Measurements from ENCODE around the gene SEMA4F.

Gene SEMA4F

GRCh38 chr2:74690571-74690970, 36.5 kb downstream of the SEMA4F start:
- peak; percentile 78 for TF ChIP-seq CTCF (IDR thresholded peaks at IDR 0.05; ENCODE audit: extremely low read depth, insufficient read depth, missing control alignments)
- in situ Hi-C loops (cut with MboI; ENCODE audit: low pct_unique_long_range_greater_than_20kb, low sequenced_read_pairs, unreplicated experiment): no loop called here
- DNase-seq (ENCODE audit: low spot score): peak; percentile 77

GRCh38 chr2:74691929-74692328, 37.9 kb downstream of the SEMA4F start:
- in situ Hi-C loops (cut with MboI; ENCODE audit: low pct_unique_long_range_greater_than_20kb, low sequenced_read_pairs, unreplicated experiment): no loop called here
- no peak for TF ChIP-seq CTCF (IDR thresholded peaks at IDR 0.05; ENCODE audit: extremely low read depth, insufficient read depth, missing control alignments)
- no peak for DNase-seq (ENCODE audit: low spot score)

GRCh38 chr2:74693213-74693612, 39.2 kb downstream of the SEMA4F start:
- in situ Hi-C loops (cut with MboI; ENCODE audit: low pct_unique_long_range_greater_than_20kb, low sequenced_read_pairs, unreplicated experiment): no loop called here
- no peak for DNase-seq (ENCODE audit: low spot score)
- TF ChIP-seq CTCF (IDR thresholded peaks at IDR 0.05; ENCODE audit: extremely low read depth, insufficient read depth, missing control alignments): no peak

- DNase-seq (ENCODE audit: low spot score): no peak
- in situ Hi-C loops (cut with MboI; ENCODE audit: low pct_unique_long_range_greater_than_20kb, low sequenced_read_pairs, unreplicated experiment): no loop called here
- TF ChIP-seq CTCF (IDR thresholded peaks at IDR 0.05; ENCODE audit: extremely low read depth, insufficient read depth, missing control alignments): no peak
Measured at GRCh38 chr2:74693668-74694067, 39.6 kb downstream of the SEMA4F start.

GRCh38 chr2:74694281-74694680, 40.2 kb downstream of the SEMA4F start:
- in situ Hi-C loops (cut with MboI; ENCODE audit: low pct_unique_long_range_greater_than_20kb, low sequenced_read_pairs, unreplicated experiment): no loop called here
- no peak for TF ChIP-seq CTCF (IDR thresholded peaks at IDR 0.05; ENCODE audit: extremely low read depth, insufficient read depth, missing control alignments)
- DNase-seq (ENCODE audit: low spot score): no peak

GRCh38 chr2:74695663-74696062, 41.6 kb downstream of the SEMA4F start:
- in situ Hi-C loops (cut with MboI; ENCODE audit: low pct_unique_long_range_greater_than_20kb, low sequenced_read_pairs, unreplicated experiment): no loop called here
- no peak for TF ChIP-seq CTCF (IDR thresholded peaks at IDR 0.05; ENCODE audit: extremely low read depth, insufficient read depth, missing control alignments)
- no peak for DNase-seq (ENCODE audit: low spot score)

GRCh38 chr2:74696829-74697228, 42.8 kb downstream of the SEMA4F start:
- in situ Hi-C loops (cut with MboI; ENCODE audit: low pct_unique_long_range_greater_than_20kb, low sequenced_read_pairs, unreplicated experiment): no loop called here

More at GRCh38 chr2:74696829-74697228, 42.8 kb downstream of the SEMA4F start:
- no peak for TF ChIP-seq CTCF (IDR thresholded peaks at IDR 0.05; ENCODE audit: extremely low read depth, insufficient read depth, missing control alignments)
- DNase-seq (ENCODE audit: low spot score): no peak

Measured in GM13977 (cell line).